WTC11 (cell line): Measurements from ENCODE around the gene ATMIN. TPM values are rescaled to one million over a fixed set of nuclear protein-coding genes. Genes with fewer than 3 reads are reported as not detected.

Experiments
- ATAC-seq: fragments of 200-7000 bp; cut with Tn5 transposase; 2 replicates; pipeline ENCODE4 v1.10.0; 2021; ENCODE audit warnings: mild to moderate bottlenecking, moderate library complexity
- CTCF ChIA-PET: fragments of 300-600 bp; sonication (Branson Sonifier 250); formaldehyde crosslinking; loops from one replicate; lab custom pipeline; 2021; ENCODE audit warnings: antibody characterized with exemption; lab: Charles Lee
- POLR2A ChIA-PET: fragments of 350-600 bp; sonication (Branson Sonifier 250); formaldehyde crosslinking; loops from one replicate; lab custom pipeline; 2021; ENCODE audit warnings: antibody characterized with exemption; lab: Charles Lee
- DNase-seq: peaks from one replicate; pipeline ENCODE4 v3.0.0; 2021; ENCODE audit warnings: low spot score
- H3K27ac Mint-ChIP-seq: 2 replicates; pipeline ENCODE4 v1.8.0; 2021; ENCODE audit warnings: mixed read lengths
- H3K27me3 Mint-ChIP-seq: 2 replicates; pipeline ENCODE4 v1.8.0; 2021; ENCODE audit warnings: low read depth, mild to moderate bottlenecking, moderate library complexity, mixed read lengths
- H3K36me3 Mint-ChIP-seq: 2 replicates; pipeline ENCODE4 v1.8.0; 2021; ENCODE audit warnings: mixed read lengths
- H3K4me1 Mint-ChIP-seq: 2 replicates; pipeline ENCODE4 v1.8.0; 2022; ENCODE audit warnings: mixed read lengths
- H3K4me3 Mint-ChIP-seq: 2 replicates; pipeline ENCODE4 v1.8.0; 2021; ENCODE audit warnings: mild to moderate bottlenecking, moderate library complexity, mixed read lengths
- H3K9me3 Mint-ChIP-seq: 2 replicates; pipeline ENCODE4 v1.8.0; 2021; ENCODE audit warnings: mixed read lengths
- CTCF ChIP-seq: fragments of 200-600 bp; IDR thresholded peaks from 2 replicates; pipeline ENCODE4 v1.8.0; 2022; ENCODE audit warnings: antibody characterized with exemption
- E2F1 ChIP-seq: sonication (generic); formaldehyde crosslinking; IDR thresholded peaks from 2 replicates; pipeline ENCODE4 v1.8.0; 2022; ENCODE audit warnings: mild to moderate bottlenecking, missing genetic modification reagents
- ESRRA ChIP-seq: sonication (generic); formaldehyde crosslinking; IDR thresholded peaks from 2 replicates; pipeline ENCODE4 v1.8.1; 2022; ENCODE audit warnings: mild to moderate bottlenecking, missing genetic modification reagents, borderline replicate concordance
- FOXP4 ChIP-seq: sonication (generic); formaldehyde crosslinking; IDR thresholded peaks from 2 replicates; pipeline ENCODE4 v1.8.0; 2022; ENCODE audit warnings: mild to moderate bottlenecking, missing genetic modification reagents
- GRHL2 ChIP-seq: fragments of 250-450 bp; sonication (Bioruptor Pico); IDR thresholded peaks from 2 replicates; pipeline ENCODE4 v1.8.0; 2022; ENCODE audit warnings: mild to moderate bottlenecking, moderate library complexity; ENCODE audit not compliant: insufficient replicate concordance, severe bottlenecking
- HMGA2 ChIP-seq: fragments of 250-450 bp; sonication (Bioruptor Pico); IDR thresholded peaks from 2 replicates; pipeline ENCODE4 v1.4.0; 2021; ENCODE audit warnings: mild to moderate bottlenecking, moderate library complexity
- MXD4 ChIP-seq: fragments of 250-450 bp; sonication (Bioruptor Pico); IDR thresholded peaks from 2 replicates; pipeline ENCODE4 v1.8.0; 2021; ENCODE audit warnings: mild to moderate bottlenecking, moderate library complexity, borderline replicate concordance
- MYBL2 ChIP-seq: sonication (generic); formaldehyde crosslinking; IDR thresholded peaks from 2 replicates; pipeline ENCODE4 v1.8.1; 2023; ENCODE audit warnings: mild to moderate bottlenecking, moderate library complexity, missing genetic modification reagents
- SMAD3 ChIP-seq: sonication (generic); formaldehyde crosslinking; IDR thresholded peaks from 2 replicates; pipeline ENCODE4 v1.8.0; 2022; ENCODE audit warnings: missing genetic modification reagents, mild to moderate bottlenecking, borderline replicate concordance
- SOX15 ChIP-seq: fragments of 250-450 bp; sonication (Bioruptor Pico); IDR thresholded peaks from 2 replicates; pipeline ENCODE4 v1.9.0; 2021; ENCODE audit warnings: mild to moderate bottlenecking
- TEAD1 ChIP-seq: sonication (generic); formaldehyde crosslinking; IDR thresholded peaks from 2 replicates; pipeline ENCODE4 v1.8.0; 2022; ENCODE audit warnings: mild to moderate bottlenecking, missing genetic modification reagents
- ZNF219 ChIP-seq: sonication (generic); formaldehyde crosslinking; IDR thresholded peaks from 2 replicates; pipeline ENCODE4 v1.8.0; 2023; ENCODE audit warnings: missing genetic modification reagents, mild to moderate bottlenecking, borderline replicate concordance
- ZNF416 ChIP-seq: fragments of 250-450 bp; sonication (Bioruptor Pico); IDR thresholded peaks from 2 replicates; pipeline ENCODE4 v1.9.0; 2021; ENCODE audit warnings: mild to moderate bottlenecking, inconsistent platforms
- total RNA-seq: library from RNA; stranded (reverse); gene quantifications from 3 replicates; pipeline ENCODE4 v1.2.3, GENCODE V29; 2021
- TF ChIP-seq, protein P1 (sequence below): sonication (generic); formaldehyde crosslinking; IDR thresholded peaks from 2 replicates; pipeline ENCODE4 v1.8.1; 2022; ENCODE audit warnings: low read depth, missing genetic modification reagents, borderline replicate concordance
- TF ChIP-seq, protein P2 (sequence below): fragments of 250-450 bp; sonication (Bioruptor Pico); IDR thresholded peaks from 2 replicates; pipeline ENCODE4 v1.9.0; 2021; ENCODE audit warnings: moderate library complexity, mild to moderate bottlenecking, inconsistent platforms, borderline replicate concordance
- TF ChIP-seq, protein P3 (sequence below): sonication (generic); formaldehyde crosslinking; IDR thresholded peaks from 2 replicates; pipeline ENCODE4 v1.8.1; 2023; ENCODE audit warnings: mild to moderate bottlenecking, missing genetic modification reagents
- TF ChIP-seq, protein P4 (sequence below): sonication (generic); formaldehyde crosslinking; IDR thresholded peaks from 2 replicates; pipeline ENCODE4 v1.8.0; 2023; ENCODE audit warnings: missing genetic modification reagents, mild to moderate bottlenecking, borderline replicate concordance

ATMIN gene
- total RNA-seq, 1 experiment from 2014 or later, result 43.1 TPM

DNA sequence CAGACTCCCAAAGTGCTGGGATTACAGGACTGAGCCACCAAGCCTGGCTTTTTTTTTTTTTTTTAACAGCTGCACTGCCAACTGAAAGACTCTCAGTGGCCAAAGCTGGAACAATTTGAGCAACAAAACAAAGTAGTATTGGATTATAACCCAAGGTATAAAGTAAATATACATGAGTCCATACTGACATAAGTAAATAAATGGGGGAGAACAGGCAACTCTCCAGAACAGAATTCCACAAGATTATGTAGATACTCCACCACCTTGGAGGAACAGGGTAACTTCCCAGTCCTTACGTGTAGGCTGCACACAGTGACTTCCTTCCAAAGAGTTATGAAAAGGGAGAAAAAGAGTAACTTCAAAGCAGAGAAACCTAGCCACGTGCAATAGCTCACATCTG lies 44.7 kb upstream of the ATMIN start:
- H3K9me3 Mint-ChIP-seq, result no peaks in the 10 kb centered on the region
- ATAC-seq, result no peak
- no peak overlapping the region for H3K27ac Mint-ChIP-seq
- ChIA-PET CTCF (interaction anchor here (1.4 to 1.6 kb wide), 2 partner anchors 13 to 45 kb away, joined by 4 to 5 read pairs; partner anchors contain the start of gene ATMIN), POLR2A (interaction anchor here (0.6 kb wide), 1 partner anchor 76 kb away, joined by 3 read pairs; no protein-coding TSS in a partner anchor)
- peaks cover 11% of the 10 kb centered on the region for H3K36me3 Mint-ChIP-seq
- DNase-seq, result no peak
- H3K4me3 Mint-ChIP-seq, result no peak overlapping the region
- H3K27me3 Mint-ChIP-seq, result peaks cover 17% of the 10 kb centered on the region
- TF ChIP-seq, protein P1, sequence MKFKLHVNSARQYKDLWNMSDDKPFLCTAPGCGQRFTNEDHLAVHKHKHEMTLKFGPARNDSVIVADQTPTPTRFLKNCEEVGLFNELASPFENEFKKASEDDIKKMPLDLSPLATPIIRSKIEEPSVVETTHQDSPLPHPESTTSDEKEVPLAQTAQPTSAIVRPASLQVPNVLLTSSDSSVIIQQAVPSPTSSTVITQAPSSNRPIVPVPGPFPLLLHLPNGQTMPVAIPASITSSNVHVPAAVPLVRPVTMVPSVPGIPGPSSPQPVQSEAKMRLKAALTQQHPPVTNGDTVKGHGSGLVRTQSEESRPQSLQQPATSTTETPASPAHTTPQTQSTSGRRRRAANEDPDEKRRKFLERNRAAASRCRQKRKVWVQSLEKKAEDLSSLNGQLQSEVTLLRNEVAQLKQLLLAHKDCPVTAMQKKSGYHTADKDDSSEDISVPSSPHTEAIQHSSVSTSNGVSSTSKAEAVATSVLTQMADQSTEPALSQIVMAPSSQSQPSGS, result no peak
- TF ChIP-seq, protein P2, sequence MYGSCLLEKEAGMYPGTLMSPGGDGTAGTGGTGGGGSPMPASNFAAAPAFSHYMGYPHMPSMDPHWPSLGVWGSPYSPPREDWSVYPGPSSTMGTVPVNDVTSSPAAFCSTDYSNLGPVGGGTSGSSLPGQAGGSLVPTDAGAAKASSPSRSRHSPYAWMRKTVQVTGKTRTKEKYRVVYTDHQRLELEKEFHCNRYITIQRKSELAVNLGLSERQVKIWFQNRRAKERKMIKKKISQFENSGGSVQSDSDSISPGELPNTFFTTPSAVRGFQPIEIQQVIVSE (CRISPR knock-in tag), result no peak
- TF ChIP-seq, protein P3, sequence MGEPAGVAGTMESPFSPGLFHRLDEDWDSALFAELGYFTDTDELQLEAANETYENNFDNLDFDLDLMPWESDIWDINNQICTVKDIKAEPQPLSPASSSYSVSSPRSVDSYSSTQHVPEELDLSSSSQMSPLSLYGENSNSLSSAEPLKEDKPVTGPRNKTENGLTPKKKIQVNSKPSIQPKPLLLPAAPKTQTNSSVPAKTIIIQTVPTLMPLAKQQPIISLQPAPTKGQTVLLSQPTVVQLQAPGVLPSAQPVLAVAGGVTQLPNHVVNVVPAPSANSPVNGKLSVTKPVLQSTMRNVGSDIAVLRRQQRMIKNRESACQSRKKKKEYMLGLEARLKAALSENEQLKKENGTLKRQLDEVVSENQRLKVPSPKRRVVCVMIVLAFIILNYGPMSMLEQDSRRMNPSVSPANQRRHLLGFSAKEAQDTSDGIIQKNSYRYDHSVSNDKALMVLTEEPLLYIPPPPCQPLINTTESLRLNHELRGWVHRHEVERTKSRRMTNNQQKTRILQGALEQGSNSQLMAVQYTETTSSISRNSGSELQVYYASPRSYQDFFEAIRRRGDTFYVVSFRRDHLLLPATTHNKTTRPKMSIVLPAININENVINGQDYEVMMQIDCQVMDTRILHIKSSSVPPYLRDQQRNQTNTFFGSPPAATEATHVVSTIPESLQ (CRISPR knock-in tag), result no peak
- no peak for TF ChIP-seq ZNF219 (CRISPR knock-in tag)
- no peak for TF ChIP-seq TEAD1 (CRISPR knock-in tag)
- no peak for TF ChIP-seq E2F1 (CRISPR knock-in tag)
- no peak for TF ChIP-seq FOXP4
- no peak for TF ChIP-seq MXD4 (CRISPR knock-in tag)
- TF ChIP-seq ZNF416, result no peak
- TF ChIP-seq GRHL2 (CRISPR knock-in tag), result no peak
- no peak for TF ChIP-seq SOX15 (CRISPR knock-in tag)
- TF ChIP-seq, protein P4, sequence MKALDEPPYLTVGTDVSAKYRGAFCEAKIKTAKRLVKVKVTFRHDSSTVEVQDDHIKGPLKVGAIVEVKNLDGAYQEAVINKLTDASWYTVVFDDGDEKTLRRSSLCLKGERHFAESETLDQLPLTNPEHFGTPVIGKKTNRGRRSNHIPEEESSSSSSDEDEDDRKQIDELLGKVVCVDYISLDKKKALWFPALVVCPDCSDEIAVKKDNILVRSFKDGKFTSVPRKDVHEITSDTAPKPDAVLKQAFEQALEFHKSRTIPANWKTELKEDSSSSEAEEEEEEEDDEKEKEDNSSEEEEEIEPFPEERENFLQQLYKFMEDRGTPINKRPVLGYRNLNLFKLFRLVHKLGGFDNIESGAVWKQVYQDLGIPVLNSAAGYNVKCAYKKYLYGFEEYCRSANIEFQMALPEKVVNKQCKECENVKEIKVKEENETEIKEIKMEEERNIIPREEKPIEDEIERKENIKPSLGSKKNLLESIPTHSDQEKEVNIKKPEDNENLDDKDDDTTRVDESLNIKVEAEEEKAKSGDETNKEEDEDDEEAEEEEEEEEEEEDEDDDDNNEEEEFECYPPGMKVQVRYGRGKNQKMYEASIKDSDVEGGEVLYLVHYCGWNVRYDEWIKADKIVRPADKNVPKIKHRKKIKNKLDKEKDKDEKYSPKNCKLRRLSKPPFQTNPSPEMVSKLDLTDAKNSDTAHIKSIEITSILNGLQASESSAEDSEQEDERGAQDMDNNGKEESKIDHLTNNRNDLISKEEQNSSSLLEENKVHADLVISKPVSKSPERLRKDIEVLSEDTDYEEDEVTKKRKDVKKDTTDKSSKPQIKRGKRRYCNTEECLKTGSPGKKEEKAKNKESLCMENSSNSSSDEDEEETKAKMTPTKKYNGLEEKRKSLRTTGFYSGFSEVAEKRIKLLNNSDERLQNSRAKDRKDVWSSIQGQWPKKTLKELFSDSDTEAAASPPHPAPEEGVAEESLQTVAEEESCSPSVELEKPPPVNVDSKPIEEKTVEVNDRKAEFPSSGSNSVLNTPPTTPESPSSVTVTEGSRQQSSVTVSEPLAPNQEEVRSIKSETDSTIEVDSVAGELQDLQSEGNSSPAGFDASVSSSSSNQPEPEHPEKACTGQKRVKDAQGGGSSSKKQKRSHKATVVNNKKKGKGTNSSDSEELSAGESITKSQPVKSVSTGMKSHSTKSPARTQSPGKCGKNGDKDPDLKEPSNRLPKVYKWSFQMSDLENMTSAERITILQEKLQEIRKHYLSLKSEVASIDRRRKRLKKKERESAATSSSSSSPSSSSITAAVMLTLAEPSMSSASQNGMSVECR (CRISPR knock-in tag), result no peak
- TF ChIP-seq ESRRA (CRISPR knock-in tag), result no peak
- TF ChIP-seq CTCF, result no peak
- no peak for TF ChIP-seq MYBL2 (CRISPR knock-in tag)
- no peak for TF ChIP-seq SMAD3
- no peak for TF ChIP-seq HMGA2 (CRISPR knock-in tag)
- TF ChIP-seq, all 79 proteins: peak for 0
- peaks cover 28% of the 10 kb centered on the region for H3K4me1 Mint-ChIP-seq
